GM15510 (cell line): Measurements from ENCODE around the gene HINT3.
A peak's percentile ranks its signal among the peaks of the same experiment; 100 is the strongest.

Source experiments
- POLR2A ChIP-seq: IDR thresholded peaks from 3 replicates; pipeline ENCODE4 v1.6.1; 2011; ENCODE audit warnings: borderline replicate concordance; ENCODE audit not compliant: insufficient read length; ENCODE audit errors: extremely low read depth

The HINT3 gene

GRCh38 chr6:125956506-125957390 lies at the start of gene HINT3:
HINT3 (plus strand) TSS chr6:125956770; CDS start chr6:125956978, 208 bp downstream.
- TF ChIP-seq POLR2A: peak; percentile 78

GRCh38 chr6:125910527-125910926 lies 46.0 kb upstream of the HINT3 start:
- TF ChIP-seq POLR2A: no peak

DNA sequence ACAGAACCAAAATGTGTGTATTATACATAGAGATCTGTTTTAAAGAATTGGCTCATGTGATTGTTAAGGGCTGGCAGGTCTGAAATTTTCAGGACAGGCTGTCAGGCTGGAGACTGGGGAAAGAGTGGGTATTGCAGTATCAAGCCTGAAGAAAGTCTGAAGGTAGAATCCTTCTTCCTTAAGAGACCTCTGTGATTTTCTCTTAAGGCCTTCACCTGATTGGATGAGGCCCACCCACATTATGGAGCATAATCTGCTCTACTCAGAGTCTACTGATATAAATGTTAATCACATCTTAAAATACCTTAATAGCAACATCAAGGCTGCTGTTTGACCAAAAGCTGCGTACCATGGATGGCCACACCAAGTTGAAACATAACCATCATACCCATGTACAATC lies 43.4 kb upstream of the HINT3 start:
- no peak for TF ChIP-seq POLR2A

DNA sequence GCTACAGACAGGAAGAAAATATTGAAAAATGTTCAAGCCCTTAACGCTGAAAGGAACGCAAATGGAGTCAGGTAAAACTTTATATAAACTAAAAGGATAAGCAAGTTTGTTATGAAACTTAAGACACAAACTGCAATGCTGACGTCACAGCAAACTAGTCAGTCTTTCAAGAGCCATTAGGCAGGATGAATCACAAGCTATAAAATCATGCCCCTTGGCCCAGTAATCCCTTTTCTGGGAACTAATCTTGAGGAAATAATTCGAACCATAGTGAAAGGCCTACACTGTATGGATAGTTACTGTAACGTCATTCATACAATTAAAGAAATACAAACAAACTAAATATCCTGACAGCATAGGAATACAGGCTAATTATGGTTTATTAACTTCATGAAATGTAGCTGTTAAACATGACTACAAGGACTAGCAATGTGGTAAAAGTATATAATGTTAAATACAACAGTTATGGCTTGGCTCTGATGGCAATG lies 42.7 kb upstream of the HINT3 start:
- no peak for TF ChIP-seq POLR2A

- TF ChIP-seq POLR2A: no peak
These were observed 38.3 kb upstream of the HINT3 start for GRCh38 chr6:125918230-125918629.

DNA sequence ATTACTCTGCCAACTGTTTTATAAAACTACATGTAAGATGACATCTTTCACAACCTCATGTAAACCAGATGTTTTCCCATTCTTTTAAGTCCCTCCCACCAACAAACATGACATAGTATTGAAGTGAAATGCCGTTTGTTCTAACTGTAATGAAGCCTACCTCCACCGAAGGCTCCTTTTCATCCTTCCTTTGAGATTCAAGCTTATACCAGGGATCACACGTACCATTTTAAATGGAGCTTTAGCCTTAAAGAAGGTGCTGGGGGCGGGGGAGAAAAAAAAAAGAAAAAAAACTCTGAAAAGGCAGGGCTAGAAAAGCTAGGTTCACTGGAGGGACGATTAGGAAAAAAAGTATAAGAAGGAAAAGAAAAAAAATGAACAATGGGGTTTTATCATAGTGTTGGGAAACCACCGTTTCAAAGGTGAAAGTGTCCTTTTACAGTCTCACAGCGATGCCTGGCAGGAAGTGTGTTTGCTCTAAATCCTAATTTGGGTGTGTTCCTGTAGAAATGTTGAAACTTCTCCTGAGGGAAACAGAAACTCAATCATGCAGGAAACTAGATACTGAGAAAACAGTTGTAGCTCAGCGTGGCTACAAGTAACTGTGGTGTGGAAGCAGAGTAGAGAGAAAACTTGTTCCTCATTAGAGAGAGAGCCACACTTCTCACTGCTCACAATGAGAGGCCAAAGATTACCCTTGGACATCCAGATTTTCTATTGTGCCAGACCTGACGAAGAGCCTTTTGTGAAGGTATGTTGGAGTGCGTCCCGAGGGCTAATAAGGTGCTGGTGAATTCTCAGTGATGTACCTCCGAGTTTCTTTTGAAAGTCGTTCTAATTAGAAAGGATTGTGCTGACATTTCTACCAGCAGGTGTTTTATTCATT lies 37.6 kb upstream of the HINT3 start:
- peak; percentile 35 for TF ChIP-seq POLR2A

- no peak for TF ChIP-seq POLR2A
These were observed 37.0 kb upstream of the HINT3 start for GRCh38 chr6:125919618-125920017.

DNA sequence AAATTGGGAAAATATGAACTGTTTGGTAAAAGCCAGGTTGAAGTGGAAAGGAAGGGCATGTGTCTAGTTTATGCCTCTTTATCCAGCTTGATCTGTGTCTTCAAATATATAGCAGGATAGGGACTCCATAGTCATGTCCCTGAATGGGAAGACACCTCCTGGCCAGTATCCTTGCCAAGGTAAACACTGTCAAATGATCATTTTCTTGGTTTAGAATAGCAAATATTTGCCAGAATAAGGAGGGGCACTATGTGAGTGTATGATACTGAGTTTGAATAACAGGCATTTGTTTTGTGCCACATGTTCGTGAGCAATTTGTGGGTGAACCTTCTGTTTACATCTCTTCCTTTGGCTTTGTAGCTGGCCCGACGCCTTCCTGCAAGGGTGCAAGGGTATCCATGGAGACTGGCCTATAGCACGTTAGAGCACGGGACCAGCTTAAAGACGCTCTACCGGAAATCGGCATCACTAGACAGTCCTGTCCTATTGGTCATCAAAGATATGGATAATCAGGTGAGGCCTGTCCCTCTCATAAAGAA lies 34.2 kb upstream of the HINT3 start:
- TF ChIP-seq POLR2A: no peak

DNA sequence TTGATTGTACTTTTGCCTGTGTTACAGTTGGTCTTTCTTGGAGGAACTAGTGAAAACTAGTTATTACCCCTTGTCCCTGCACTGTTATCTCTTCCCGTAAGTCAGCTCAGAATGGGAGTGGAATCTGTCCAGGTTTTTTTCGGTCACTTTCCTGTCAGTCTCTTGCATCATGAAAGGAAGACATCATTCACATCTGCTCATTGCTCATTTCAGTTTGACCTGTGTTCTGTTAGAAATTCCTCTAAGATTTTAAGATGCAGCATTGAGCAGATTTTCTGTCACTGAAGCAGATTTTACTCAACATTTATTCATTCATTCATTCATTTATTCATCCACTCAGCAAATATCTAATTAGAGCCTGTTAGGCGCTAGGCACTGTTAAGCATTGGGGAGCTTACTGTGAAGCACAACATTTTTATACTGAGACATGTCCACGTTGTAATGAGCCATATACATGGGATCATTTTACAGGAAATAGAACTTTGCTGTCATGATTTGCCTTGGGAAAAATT lies 33.1 kb upstream of the HINT3 start:
- no peak for TF ChIP-seq POLR2A

DNA sequence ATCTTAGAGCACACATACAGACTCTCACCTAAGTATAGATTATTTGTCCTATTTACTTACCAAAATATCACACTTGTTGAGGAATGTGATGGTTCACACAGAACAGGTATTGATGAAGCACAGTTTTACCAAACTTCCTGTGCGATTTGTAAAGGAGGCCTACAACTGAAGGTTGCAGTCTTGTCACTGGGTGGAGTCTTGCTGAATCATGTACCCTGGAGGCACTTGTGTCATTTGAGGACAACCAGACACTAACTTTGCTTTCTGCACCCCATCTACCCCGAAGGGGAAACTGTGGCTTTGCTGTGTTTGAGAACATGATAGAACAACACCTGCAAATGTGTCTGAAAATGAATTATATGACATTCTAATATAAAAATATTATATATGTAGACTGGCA lies 32.4 kb upstream of the HINT3 start:
- no peak for TF ChIP-seq POLR2A

DNA sequence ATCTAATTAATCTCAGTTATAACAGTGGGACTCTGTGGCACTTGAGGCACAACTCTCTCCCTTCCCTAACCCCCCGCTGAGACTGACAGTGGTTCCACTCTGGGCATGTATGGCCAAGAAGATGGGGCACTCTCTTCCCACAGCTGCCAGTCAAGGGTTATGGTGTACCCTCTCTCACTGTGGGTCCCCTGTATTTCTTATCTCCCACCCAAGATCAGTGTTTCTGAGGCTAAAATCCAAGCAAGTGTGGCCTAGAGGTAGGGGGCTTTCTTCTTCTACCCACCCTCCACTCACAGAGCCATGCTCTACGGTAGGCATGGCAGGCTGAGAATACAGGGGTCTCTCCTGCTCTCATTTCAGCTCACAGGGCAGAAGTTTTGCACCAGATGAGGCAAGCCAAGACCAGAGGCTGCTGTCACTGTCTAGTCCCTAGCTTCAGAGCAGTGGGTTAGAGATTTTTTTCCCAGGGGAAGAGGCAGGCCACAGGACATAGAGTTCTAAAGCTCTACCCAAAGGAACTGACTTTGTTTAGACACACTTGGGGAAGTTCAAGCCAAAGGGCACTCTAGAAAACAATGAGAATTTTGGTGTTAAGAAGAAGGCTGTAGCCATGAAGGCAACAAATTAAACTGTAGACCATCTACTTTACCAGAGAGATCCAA lies 31.7 kb upstream of the HINT3 start:
- no peak for TF ChIP-seq POLR2A

DNA sequence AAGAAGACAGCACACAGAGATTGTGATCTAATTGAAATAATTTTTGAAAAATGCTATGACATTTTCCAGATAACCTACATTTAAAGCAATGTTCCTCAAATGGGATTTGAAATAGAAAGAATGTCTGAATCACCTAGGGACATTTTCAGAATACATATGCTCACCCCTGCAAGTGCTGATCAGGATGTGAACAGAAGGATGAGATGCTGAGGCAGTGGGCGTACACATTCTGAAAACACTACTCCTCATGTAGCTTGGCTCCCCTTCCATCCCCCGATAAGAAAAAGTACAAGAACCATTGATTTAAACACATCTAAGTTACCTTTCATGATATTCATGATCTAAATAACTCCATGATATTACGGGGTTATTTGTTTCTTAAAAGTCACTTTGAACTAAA lies 29.9 kb upstream of the HINT3 start:
- TF ChIP-seq POLR2A: no peak

DNA sequence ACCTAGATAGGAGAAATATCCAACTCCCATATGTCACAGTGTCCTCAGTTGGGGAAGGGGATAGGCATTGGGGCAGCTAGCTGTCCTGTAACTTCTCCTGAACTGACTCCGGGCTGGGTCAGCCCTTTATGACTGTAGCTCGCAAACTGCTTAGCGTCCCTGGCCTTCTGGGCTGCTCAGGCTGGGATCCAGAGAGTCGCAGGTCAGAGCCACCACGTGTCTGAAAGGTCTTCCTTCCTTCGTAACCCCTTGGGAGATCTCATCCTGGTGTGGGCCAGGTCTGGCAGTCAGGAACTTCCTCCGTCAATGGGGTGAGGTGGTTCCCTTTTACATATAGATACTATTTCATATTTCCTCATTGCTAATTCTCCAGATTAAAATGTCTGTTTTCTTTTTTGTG lies 28.8 kb upstream of the HINT3 start:
- no peak for TF ChIP-seq POLR2A

DNA sequence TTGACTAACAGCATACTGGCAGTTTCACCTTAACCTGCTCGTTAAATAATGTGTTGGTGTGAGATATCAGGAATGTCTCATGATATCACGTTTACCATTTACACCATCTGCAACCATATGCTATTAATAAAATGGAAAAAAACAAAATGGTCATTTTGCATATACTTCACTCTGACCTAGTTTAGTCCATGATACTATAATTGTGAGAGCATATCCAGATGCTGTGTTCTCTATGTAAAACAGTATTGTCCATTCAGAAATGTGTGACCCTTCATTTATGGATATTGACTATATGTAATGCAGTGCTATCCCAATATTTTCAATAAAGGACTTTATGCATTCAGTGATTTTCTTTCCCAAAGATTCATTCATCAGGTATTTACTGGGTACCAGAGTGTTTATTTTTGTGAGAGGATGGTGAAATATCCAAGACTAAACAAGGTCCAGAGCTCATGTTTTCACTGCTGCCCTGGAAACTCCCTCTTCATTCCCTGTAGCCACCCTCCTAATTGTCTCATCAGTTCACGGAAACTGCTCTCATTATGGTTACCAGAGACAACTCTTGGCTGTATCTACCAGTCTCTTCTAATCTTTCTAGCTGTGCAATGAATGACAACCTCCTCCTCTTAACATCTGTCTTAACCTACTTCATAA lies 25.7 kb upstream of the HINT3 start:
- no peak for TF ChIP-seq POLR2A

- no peak for TF ChIP-seq POLR2A
These were observed 24.7 kb upstream of the HINT3 start for GRCh38 chr6:125931733-125932450.
